ENCODE results near the gene SLC4A7.

- TF ChIP-seq CTCF (tag by site-specific recombination; IDR thresholded peaks at IDR 0.05) (no peak), ZBTB10 (tag by site-specific recombination; IDR thresholded peaks at IDR 0.05) (no peak), ZNF274 (IDR thresholded peaks at IDR 0.05; ENCODE audit: low read length) (no peak), ZNF274 (tag by site-specific recombination; IDR thresholded peaks at IDR 0.05; ENCODE audit: borderline replicate concordance) (no peak), ZNF302 (tag by site-specific recombination; IDR thresholded peaks at IDR 0.05; ENCODE audit: low read depth) (no peak), SETDB1 (IDR thresholded peaks at IDR 0.05; ENCODE audit: insufficient read length, low read length) (no peak), PRDM10 (tag by site-specific recombination; IDR thresholded peaks at IDR 0.05) (no peak), PATZ1 (tag by site-specific recombination; IDR thresholded peaks at IDR 0.05) (no peak), ZNF132 (tag by site-specific recombination; IDR thresholded peaks at IDR 0.05; ENCODE audit: borderline replicate concordance) (no peak), GLIS2 (tag by site-specific recombination; IDR thresholded peaks at IDR 0.05) (no peak), PBX3 (CRISPR knock-in tag; IDR thresholded peaks at IDR 0.05) (no peak), ZSCAN16 (tag by site-specific recombination; IDR thresholded peaks at IDR 0.05) (no peak), KLF1 (tag by site-specific recombination; IDR thresholded peaks at IDR 0.05) (no peak)
Measured at GRCh38 chr3:27533261-27533607, 49.0 kb upstream of the SLC4A7 start.
